NB4 (cell line): ENCODE measurements around the gene KRTAP12-3.

ENCODE experiments used
- CTCF ChIP-seq: IDR thresholded peaks from one replicate; pipeline ENCODE4 v1.5.1; 2012; ENCODE audit warnings: low read depth, low read length
- MAX ChIP-seq: IDR thresholded peaks from 2 replicates; pipeline ENCODE4 v1.6.1; 2011; ENCODE audit warnings: low read depth, low read length
- MYC ChIP-seq: IDR thresholded peaks from 2 replicates; pipeline ENCODE4 v1.6.1; 2011; ENCODE audit warnings: low read depth, low read length
- POLR2A ChIP-seq: IDR thresholded peaks from 2 replicates; pipeline ENCODE4 v1.6.1; 2011; ENCODE audit warnings: mild to moderate bottlenecking; ENCODE audit not compliant: insufficient read length; ENCODE audit errors: extremely low read depth

DNA sequence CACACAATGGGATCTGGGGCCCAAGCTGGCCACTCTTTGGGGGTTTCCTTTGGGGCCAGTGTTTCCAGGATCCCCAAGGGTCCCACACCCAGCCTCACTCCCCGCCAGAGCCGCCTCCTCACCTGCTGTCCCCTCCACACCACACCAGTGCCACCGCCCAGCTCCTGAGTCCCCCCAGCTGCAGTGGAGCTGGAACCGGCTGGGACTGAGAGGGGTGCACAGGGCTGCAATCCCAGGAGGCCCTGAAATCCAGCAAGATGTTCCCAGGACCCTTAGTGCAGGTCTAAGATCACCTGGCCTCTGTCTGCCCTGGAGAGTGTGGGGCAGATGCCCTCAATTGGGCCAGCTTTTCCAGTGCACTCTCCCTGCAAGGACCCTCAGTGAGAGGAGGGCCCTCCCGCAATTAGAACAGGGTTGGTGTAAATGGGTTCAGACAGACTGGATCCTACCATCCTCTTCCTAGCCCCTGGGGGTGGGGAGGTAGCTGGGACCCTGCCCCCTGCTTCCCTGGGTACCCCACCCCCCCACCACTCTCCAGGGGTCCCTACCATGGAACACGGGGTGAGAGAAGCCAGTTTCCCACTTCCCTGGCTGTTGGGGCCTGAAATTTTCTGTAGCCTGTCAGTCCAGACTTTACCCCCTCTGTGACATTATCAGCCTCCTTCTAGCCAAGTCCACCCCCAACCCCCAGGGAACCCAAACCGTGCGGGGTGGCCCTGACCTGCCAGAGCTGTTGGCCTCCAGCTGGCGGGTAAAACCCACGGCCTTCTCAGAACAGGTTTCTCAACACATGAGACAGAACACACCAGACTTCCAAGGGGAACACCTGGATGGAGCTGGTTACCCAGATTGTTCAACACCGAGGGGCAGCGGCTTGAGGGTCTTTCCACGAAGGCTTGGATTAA, 46.3 kb downstream of the KRTAP12-3 start:
- TF ChIP-seq CTCF (no peak), POLR2A (no peak), MAX (no peak), MYC (no peak)
